HepG2 (cell line): Measurements from ENCODE around the gene RPS10.

Source experiments
- TRIM24 ChIP-seq: sonication (generic); formaldehyde crosslinking; IDR thresholded peaks from 2 replicates; pipeline ENCODE4 v1.8.0; 2022; ENCODE audit warnings: mild to moderate bottlenecking, missing genetic modification reagents
- TF ChIP-seq, protein P1 (sequence below): sonication (generic); formaldehyde crosslinking; IDR thresholded peaks from 2 replicates; pipeline ENCODE4 v1.5.0; 2020; ENCODE audit warnings: mild to moderate bottlenecking, missing genetic modification reagents, moderate library complexity

DNA sequence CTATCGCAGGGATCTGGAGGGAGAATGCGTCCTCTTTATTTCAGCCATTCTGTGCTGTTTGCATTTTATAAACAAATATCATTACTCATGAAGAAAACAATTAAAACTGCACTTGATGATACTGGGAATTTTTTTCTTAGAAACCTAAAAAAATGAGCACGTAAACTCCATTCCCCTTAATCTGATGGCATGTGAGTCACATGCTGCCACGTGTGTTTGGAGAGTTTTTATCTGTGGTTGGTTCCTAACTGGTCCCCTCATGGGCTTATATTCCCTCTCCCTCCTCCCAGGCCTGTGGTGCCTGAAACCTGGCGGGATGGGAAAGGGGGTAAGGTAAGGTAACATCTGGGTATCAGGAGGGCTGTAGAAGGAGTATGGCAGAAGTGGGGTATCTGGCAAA lies 46.6 kb upstream of the RPS10 start:
- TF ChIP-seq TRIM24 (CRISPR knock-in tag) = no peak
- TF ChIP-seq, protein P1, sequence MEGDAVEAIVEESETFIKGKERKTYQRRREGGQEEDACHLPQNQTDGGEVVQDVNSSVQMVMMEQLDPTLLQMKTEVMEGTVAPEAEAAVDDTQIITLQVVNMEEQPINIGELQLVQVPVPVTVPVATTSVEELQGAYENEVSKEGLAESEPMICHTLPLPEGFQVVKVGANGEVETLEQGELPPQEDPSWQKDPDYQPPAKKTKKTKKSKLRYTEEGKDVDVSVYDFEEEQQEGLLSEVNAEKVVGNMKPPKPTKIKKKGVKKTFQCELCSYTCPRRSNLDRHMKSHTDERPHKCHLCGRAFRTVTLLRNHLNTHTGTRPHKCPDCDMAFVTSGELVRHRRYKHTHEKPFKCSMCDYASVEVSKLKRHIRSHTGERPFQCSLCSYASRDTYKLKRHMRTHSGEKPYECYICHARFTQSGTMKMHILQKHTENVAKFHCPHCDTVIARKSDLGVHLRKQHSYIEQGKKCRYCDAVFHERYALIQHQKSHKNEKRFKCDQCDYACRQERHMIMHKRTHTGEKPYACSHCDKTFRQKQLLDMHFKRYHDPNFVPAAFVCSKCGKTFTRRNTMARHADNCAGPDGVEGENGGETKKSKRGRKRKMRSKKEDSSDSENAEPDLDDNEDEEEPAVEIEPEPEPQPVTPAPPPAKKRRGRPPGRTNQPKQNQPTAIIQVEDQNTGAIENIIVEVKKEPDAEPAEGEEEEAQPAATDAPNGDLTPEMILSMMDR (CRISPR knock-in tag) = no peak
